ENCODE data around the gene TRIM28. TPM values are rescaled to one million over a fixed set of nuclear protein-coding genes. Genes with fewer than 3 reads are reported as not detected.

TRIM28 gene
- total RNA-seq, 1 experiment from 2014 or later, result 908 TPM

DNA sequence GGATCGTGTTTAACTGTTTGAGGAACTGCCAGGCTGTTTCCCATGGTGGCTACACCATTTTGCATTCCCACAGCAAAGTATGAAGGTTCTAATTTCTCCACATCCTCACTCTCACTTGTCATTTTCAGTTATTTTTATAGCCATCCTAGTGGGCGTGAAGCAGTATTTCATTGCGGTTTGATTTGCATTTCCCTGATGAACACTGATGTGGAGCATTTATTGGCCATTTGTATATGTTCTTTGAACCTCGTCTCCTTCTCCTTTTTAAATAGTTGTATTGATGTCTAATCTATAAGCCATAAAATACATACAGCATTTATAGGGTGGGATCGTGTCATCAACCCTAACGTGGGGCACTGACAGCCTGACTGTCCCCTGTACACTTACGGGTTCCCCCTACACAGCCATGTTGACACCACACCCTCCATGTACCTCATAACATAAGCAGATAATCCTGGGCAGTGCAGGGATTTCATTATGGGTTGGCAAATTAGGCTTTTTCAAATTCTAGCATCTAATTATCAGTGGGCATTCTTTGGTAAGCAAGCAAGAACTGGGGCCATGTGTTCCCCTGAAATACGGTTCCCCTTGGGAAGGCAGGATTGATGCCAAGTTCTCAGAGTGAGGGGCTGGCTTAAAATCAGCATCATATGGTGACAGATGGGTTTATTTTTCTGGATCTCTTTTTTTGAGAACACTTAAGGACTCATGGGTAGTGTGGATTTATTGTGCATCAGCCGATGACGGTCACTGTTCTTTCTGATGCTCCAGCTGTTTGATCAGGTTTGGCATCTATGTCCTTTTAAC, 12.6 kb upstream of the TRIM28 start:
- H3K27ac ChIP-seq (ENCODE audit: low read depth, low read length), result no peak overlapping the region
- POLR2A ChIA-PET, result no interaction called here

More for the DNA sequence above, 12.6 kb upstream of the TRIM28 start:
- ATAC-seq, result no peak; the same call in 1 of the 2 replicates
- H3K4me2 ChIP-seq (ENCODE audit: low read length), result no peak overlapping the region
- TF ChIP-seq TCF7L2 (IDR thresholded peaks at IDR 0.05; ENCODE audit: borderline replicate concordance, extremely low read depth, insufficient read depth, insufficient read length) (no peak), ZFX (IDR thresholded peaks at IDR 0.05) (no peak), FOSL1 (IDR thresholded peaks at IDR 0.05; ENCODE audit: low read depth) (no peak), CBX3 (IDR thresholded peaks at IDR 0.05; ENCODE audit: low read depth) (no peak), SP1 (IDR thresholded peaks at IDR 0.05; ENCODE audit: low read depth) (no peak), SIN3A (IDR thresholded peaks at IDR 0.05; ENCODE audit: low read depth) (no peak), SRF (IDR thresholded peaks at IDR 0.05; ENCODE audit: low read depth) (no peak), YY1 (IDR thresholded peaks at IDR 0.05; ENCODE audit: extremely low read depth, insufficient replicate concordance, low read depth, low read length) (no peak), CEBPB (IDR thresholded peaks at IDR 0.05; ENCODE audit: low read depth) (no peak), RAD21 (IDR thresholded peaks at IDR 0.05; ENCODE audit: low read depth) (no peak), EGR1 (IDR thresholded peaks at IDR 0.05; ENCODE audit: low read depth) (no peak), POLR2AphosphoS5 (IDR thresholded peaks at IDR 0.05; ENCODE audit: low read depth, low read length) (no peak)
- TF ChIP-seq, protein P1, sequence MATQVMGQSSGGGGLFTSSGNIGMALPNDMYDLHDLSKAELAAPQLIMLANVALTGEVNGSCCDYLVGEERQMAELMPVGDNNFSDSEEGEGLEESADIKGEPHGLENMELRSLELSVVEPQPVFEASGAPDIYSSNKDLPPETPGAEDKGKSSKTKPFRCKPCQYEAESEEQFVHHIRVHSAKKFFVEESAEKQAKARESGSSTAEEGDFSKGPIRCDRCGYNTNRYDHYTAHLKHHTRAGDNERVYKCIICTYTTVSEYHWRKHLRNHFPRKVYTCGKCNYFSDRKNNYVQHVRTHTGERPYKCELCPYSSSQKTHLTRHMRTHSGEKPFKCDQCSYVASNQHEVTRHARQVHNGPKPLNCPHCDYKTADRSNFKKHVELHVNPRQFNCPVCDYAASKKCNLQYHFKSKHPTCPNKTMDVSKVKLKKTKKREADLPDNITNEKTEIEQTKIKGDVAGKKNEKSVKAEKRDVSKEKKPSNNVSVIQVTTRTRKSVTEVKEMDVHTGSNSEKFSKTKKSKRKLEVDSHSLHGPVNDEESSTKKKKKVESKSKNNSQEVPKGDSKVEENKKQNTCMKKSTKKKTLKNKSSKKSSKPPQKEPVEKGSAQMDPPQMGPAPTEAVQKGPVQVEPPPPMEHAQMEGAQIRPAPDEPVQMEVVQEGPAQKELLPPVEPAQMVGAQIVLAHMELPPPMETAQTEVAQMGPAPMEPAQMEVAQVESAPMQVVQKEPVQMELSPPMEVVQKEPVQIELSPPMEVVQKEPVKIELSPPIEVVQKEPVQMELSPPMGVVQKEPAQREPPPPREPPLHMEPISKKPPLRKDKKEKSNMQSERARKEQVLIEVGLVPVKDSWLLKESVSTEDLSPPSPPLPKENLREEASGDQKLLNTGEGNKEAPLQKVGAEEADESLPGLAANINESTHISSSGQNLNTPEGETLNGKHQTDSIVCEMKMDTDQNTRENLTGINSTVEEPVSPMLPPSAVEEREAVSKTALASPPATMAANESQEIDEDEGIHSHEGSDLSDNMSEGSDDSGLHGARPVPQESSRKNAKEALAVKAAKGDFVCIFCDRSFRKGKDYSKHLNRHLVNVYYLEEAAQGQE (IDR thresholded peaks at IDR 0.05; ENCODE audit: low read depth), result no peak
- TF ChIP-seq, protein P2, sequence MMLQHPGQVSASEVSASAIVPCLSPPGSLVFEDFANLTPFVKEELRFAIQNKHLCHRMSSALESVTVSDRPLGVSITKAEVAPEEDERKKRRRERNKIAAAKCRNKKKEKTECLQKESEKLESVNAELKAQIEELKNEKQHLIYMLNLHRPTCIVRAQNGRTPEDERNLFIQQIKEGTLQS (IDR thresholded peaks at IDR 0.05), result no peak
- TF ChIP-seq, protein P3, sequence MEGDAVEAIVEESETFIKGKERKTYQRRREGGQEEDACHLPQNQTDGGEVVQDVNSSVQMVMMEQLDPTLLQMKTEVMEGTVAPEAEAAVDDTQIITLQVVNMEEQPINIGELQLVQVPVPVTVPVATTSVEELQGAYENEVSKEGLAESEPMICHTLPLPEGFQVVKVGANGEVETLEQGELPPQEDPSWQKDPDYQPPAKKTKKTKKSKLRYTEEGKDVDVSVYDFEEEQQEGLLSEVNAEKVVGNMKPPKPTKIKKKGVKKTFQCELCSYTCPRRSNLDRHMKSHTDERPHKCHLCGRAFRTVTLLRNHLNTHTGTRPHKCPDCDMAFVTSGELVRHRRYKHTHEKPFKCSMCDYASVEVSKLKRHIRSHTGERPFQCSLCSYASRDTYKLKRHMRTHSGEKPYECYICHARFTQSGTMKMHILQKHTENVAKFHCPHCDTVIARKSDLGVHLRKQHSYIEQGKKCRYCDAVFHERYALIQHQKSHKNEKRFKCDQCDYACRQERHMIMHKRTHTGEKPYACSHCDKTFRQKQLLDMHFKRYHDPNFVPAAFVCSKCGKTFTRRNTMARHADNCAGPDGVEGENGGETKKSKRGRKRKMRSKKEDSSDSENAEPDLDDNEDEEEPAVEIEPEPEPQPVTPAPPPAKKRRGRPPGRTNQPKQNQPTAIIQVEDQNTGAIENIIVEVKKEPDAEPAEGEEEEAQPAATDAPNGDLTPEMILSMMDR (IDR thresholded peaks at IDR 0.05 in 2 of 3, conservative IDR thresholded peaks at IDR 0.05 in 1 of 3; ENCODE audit: borderline replicate concordance in 1 of 3, insufficient read depth in 1 of 3, low read depth in 2 of 3, low read length in 2 of 3), result no peak
- TF ChIP-seq, protein P4, sequence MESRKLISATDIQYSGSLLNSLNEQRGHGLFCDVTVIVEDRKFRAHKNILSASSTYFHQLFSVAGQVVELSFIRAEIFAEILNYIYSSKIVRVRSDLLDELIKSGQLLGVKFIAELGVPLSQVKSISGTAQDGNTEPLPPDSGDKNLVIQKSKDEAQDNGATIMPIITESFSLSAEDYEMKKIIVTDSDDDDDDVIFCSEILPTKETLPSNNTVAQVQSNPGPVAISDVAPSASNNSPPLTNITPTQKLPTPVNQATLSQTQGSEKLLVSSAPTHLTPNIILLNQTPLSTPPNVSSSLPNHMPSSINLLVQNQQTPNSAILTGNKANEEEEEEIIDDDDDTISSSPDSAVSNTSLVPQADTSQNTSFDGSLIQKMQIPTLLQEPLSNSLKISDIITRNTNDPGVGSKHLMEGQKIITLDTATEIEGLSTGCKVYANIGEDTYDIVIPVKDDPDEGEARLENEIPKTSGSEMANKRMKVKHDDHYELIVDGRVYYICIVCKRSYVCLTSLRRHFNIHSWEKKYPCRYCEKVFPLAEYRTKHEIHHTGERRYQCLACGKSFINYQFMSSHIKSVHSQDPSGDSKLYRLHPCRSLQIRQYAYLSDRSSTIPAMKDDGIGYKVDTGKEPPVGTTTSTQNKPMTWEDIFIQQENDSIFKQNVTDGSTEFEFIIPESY (IDR thresholded peaks at IDR 0.05; ENCODE audit: extremely low read depth, insufficient replicate concordance, low read length), result no peak
- TF ChIP-seq, protein P5, sequence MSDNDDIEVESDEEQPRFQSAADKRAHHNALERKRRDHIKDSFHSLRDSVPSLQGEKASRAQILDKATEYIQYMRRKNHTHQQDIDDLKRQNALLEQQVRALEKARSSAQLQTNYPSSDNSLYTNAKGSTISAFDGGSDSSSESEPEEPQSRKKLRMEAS (IDR thresholded peaks at IDR 0.05), result no peak
- no peak overlapping the region for H3K9ac ChIP-seq (ENCODE audit: low read length)
- intact Hi-C loops (cut with micrococcal nuclease), result no loop called here
- H3K4me3 ChIP-seq (replicated peaks in 1 of 2; ENCODE audit: low read depth in 1 of 2, low read length in 2 of 2), result no peak overlapping the region
- BruUV-seq (replicated peaks), result no TSS peak
- no peaks in the 10 kb centered on the region for H3K9me2 ChIP-seq (ENCODE audit: insufficient read depth)
- H3K79me2 ChIP-seq (ENCODE audit: insufficient read depth, low read length), result no peaks in the 10 kb centered on the region
- no peak overlapping the region for H2AFZ ChIP-seq (ENCODE audit: low read depth, low read length, poor library complexity, severe bottlenecking)
- peaks cover 4% of the 10 kb centered on the region; the same call in 1 of the 2 replicates for H3K27me3 ChIP-seq (ENCODE audit: insufficient read depth, low read length)
- H3K4me1 ChIP-seq (ENCODE audit: control insufficient read depth in 1 of 2, insufficient read depth in 2 of 2, low read length in 2 of 2), result no peaks in the 10 kb centered on the region
- RAD21 ChIA-PET (ENCODE audit: low non-redundant PET in 1 of 2, low total read pairs in 2 of 2, uncharacterized antibody in 2 of 2, unreplicated experiment in 2 of 2), result no interaction called here
- DNase-seq (ENCODE audit: low read depth, low spot score), result no peak
- no peaks in the 10 kb centered on the region for H3K9me3 ChIP-seq (ENCODE audit: control insufficient read depth in 1 of 2, insufficient read depth in 1 of 2, low read depth in 1 of 2, low read length in 2 of 2)
- no peaks in the 10 kb centered on the region for H4K20me1 ChIP-seq (ENCODE audit: insufficient read depth)
- no peaks in the 10 kb centered on the region for H3K36me3 ChIP-seq (ENCODE audit: control insufficient read depth in 1 of 2, insufficient read depth in 2 of 2, low read length in 2 of 2)
- CTCF ChIA-PET, result no interaction called here

Measured in HCT116 (cell line).